ENCODE results near the gene PSMA6. TPM values are rescaled to one million over a fixed set of nuclear protein-coding genes. Genes with fewer than 3 reads are reported as not detected.
A peak's percentile ranks its signal among the peaks of the same experiment; 100 is the strongest.

The PSMA6 gene
- total and polyA plus RNA-seq, 2 of the 8 experiments (the other 6 are each of a cell fraction or from before 2014, with no cell fraction given), result 180 to 238 TPM

DNA sequence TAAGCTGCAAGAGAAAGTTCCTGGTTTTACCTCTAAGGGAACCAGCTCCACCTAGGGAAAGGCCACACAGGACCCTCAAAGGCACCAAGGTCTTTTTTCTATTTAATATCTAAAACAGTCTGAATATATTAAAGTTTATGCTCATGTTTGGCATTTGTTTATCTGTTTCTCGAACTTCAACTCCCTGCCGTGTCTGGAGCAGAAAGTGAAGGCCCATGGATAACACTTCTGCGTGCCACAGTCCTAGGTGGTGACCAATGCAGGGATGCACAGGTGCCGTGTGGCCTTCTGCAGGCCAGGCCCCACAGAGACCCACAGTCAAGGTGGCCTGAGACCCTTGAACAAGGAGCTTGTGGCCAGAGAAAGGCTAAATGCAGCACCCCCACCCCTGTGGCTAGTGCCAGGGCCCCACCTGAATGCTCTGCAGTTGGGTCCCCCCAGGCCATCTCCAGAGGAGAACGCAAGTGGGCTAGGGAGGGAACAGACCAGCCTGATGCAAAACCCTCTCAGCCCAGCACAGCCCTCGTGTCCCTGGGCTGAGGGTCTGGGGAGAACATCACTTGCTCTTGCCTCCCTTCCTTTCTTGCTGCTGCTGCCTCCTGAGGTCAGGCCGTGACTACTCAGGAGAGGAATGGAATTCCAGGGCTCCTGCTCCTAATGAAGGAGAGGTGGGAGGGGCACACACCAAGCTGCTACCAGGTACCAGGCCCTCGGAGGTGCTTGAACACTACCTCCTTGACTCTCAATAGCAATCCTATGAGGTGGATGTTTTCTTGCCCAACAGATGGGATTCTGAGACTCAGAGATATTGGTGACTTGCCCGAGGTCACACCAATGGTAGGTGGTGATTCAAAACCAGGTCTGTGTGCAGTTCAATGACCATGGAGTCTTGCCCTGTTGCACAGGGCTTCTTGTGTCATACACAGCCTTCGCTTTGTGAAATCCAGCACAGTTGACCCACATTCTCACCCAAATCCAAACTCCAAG is 45.4 kb downstream of the PSMA6 start (continued):
- no peak for TF ChIP-seq PHF8 (conservative IDR thresholded peaks at IDR 0.05; ENCODE audit: low read depth, low read length)
- TF ChIP-seq CREB1 (IDR thresholded peaks at IDR 0.05), result no peak
- TF ChIP-seq, protein P1, sequence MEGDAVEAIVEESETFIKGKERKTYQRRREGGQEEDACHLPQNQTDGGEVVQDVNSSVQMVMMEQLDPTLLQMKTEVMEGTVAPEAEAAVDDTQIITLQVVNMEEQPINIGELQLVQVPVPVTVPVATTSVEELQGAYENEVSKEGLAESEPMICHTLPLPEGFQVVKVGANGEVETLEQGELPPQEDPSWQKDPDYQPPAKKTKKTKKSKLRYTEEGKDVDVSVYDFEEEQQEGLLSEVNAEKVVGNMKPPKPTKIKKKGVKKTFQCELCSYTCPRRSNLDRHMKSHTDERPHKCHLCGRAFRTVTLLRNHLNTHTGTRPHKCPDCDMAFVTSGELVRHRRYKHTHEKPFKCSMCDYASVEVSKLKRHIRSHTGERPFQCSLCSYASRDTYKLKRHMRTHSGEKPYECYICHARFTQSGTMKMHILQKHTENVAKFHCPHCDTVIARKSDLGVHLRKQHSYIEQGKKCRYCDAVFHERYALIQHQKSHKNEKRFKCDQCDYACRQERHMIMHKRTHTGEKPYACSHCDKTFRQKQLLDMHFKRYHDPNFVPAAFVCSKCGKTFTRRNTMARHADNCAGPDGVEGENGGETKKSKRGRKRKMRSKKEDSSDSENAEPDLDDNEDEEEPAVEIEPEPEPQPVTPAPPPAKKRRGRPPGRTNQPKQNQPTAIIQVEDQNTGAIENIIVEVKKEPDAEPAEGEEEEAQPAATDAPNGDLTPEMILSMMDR (IDR thresholded peaks at IDR 0.05; ENCODE audit: control extremely low read depth in 1 of 3, insufficient read depth in 1 of 3, low read depth in 1 of 3, low read length in 3 of 3), result peak in 2 of 3 experiments; percentile 10 to 15; a peak in 2 of 4 replicates
- TF ChIP-seq MAFK (IDR thresholded peaks at IDR 0.05; ENCODE audit: low read depth, low read length), result no peak
- TF ChIP-seq RAD21 (IDR thresholded peaks at IDR 0.05 in 1 of 2, conservative IDR thresholded peaks at IDR 0.05 in 1 of 2; ENCODE audit: low read depth in 2 of 2, low read length in 2 of 2), result 0 out of 4 replicates have a peak, but pooled peaks of 1 of the 2 experiments have one; percentile 11
- no peak for TF ChIP-seq SP2 (IDR thresholded peaks at IDR 0.05; ENCODE audit: low read length)
- no peak for TF ChIP-seq HDAC2 (IDR thresholded peaks at IDR 0.05; ENCODE audit: borderline replicate concordance in 1 of 2, low read depth in 2 of 2, low read length in 2 of 2)
- TF ChIP-seq SAP30 (IDR thresholded peaks at IDR 0.05; ENCODE audit: insufficient read depth, insufficient replicate concordance, low read length), result no peak
- no peak for TF ChIP-seq CEBPB (IDR thresholded peaks at IDR 0.05; ENCODE audit: low read depth, low read length)
- TF ChIP-seq FOSL1 (IDR thresholded peaks at IDR 0.05; ENCODE audit: insufficient read depth, low read depth, low read length), result no peak
- no peak for TF ChIP-seq EP300 (IDR thresholded peaks at IDR 0.05; ENCODE audit: borderline replicate concordance in 1 of 2, low read depth in 2 of 2, low read length in 2 of 2)
- no peak for TF ChIP-seq POLR2AphosphoS5 (IDR thresholded peaks at IDR 0.05; ENCODE audit: low read depth, low read length)
- TF ChIP-seq CBX5 (IDR thresholded peaks at IDR 0.05; ENCODE audit: low read depth, low read length), result no peak
- no peak for TF ChIP-seq GTF2F1 (IDR thresholded peaks at IDR 0.05; ENCODE audit: borderline replicate concordance, low read depth, low read length)
